Neuronal stem cell (in vitro differentiated cells): ENCODE data around the gene LLPH.
A peak's percentile ranks its signal among the peaks of the same experiment; 100 is the strongest.

Experiments used
- DNase-seq: peaks from one replicate; pipeline ENCODE4 v3.0.0-alpha.2; 2013; ENCODE audit warnings: low spot score
- H2AFZ ChIP-seq: one replicate; pipeline ENCODE4 v1.6.1; 2013; ENCODE audit warnings: mild to moderate bottlenecking, low read length, inconsistent platforms
- H2AK5ac ChIP-seq: 2 replicates; pipeline ENCODE4 v1.6.1; 2013; ENCODE audit warnings: low read depth, mild to moderate bottlenecking, inconsistent platforms, low read length, moderate library complexity, mixed read lengths
- H2BK120ac ChIP-seq: 2 replicates; pipeline ENCODE4 v1.6.1; 2013; ENCODE audit warnings: low read depth, mild to moderate bottlenecking, inconsistent platforms, low read length, moderate library complexity, mixed read lengths
- H2BK12ac ChIP-seq: one replicate; pipeline ENCODE4 v1.6.1; 2013; ENCODE audit warnings: low read length, inconsistent platforms
- H2BK15ac ChIP-seq: 2 replicates; pipeline ENCODE4 v1.6.1; 2013; ENCODE audit warnings: mild to moderate bottlenecking, low read length, inconsistent platforms, mixed read lengths
- H2BK5ac ChIP-seq: one replicate; pipeline ENCODE4 v1.6.1; 2013; ENCODE audit warnings: inconsistent platforms, mild to moderate bottlenecking, low read length, moderate library complexity
- H3K14ac ChIP-seq: one replicate; pipeline ENCODE4 v1.6.1; 2013; ENCODE audit warnings: low read length, inconsistent platforms
- H3K18ac ChIP-seq: 2 replicates; pipeline ENCODE4 v1.6.1; 2013; ENCODE audit warnings: low read length, inconsistent platforms
- H3K23ac ChIP-seq: 2 replicates; pipeline ENCODE4 v1.6.1; 2013; ENCODE audit warnings: low read depth, mild to moderate bottlenecking, mixed read lengths, low read length, inconsistent platforms; ENCODE audit not compliant: poor library complexity
- H3K27ac ChIP-seq: replicated peaks from 3 replicates; pipeline ENCODE4 v1.5.1; 2013; ENCODE audit warnings: low read length, inconsistent platforms
- H3K27me3 ChIP-seq, 3 experiments: 2 replicates each; pipeline ENCODE4 v1.6.1; 2013; ENCODE audit warnings: low read length in 3 of 3, mild to moderate bottlenecking in 2 of 3, inconsistent platforms in 1 of 3, low read depth in 1 of 3, mixed read lengths in 1 of 3, moderate library complexity in 1 of 3; ENCODE audit not compliant: control insufficient read depth in 3 of 3, insufficient read depth in 3 of 3
- H3K36me3 ChIP-seq, 2 donors: replicated peaks in 1 of 2; 2 replicates each; pipeline ENCODE4 v1.6.1; 2013; ENCODE audit warnings: low read length in 2 of 2; ENCODE audit not compliant: control insufficient read depth in 2 of 2, insufficient read depth in 2 of 2
- H3K4ac ChIP-seq: 2 replicates; pipeline ENCODE4 v1.6.1; 2013; ENCODE audit warnings: inconsistent platforms, mild to moderate bottlenecking, low read length, moderate library complexity
- H3K4me1 ChIP-seq, 2 donors: 1 replicate in 1 of 2; 2 replicates in 1 of 2; pipeline ENCODE4 v1.6.1; 2013; ENCODE audit warnings: low read length in 2 of 2, low read depth in 1 of 2; ENCODE audit not compliant: control insufficient read depth in 2 of 2, insufficient read depth in 1 of 2
- H3K4me2 ChIP-seq: one replicate; pipeline ENCODE4 v1.6.1; 2013; ENCODE audit warnings: mild to moderate bottlenecking, low read length, inconsistent platforms; ENCODE audit not compliant: insufficient read depth, poor library complexity, severe bottlenecking
- H3K4me3 ChIP-seq, 2 donors: 2 replicates each; pipeline ENCODE4 v1.5.1; 2013; ENCODE audit warnings: low read length in 2 of 2, mild to moderate bottlenecking in 2 of 2, inconsistent platforms in 1 of 2, moderate library complexity in 1 of 2
- H3K79me1 ChIP-seq: one replicate; pipeline ENCODE4 v1.6.1; 2013; ENCODE audit warnings: low read depth, mild to moderate bottlenecking, inconsistent platforms, low read length, moderate library complexity
- H3K9ac ChIP-seq: one replicate; pipeline ENCODE4 v1.6.1; 2013; ENCODE audit warnings: mild to moderate bottlenecking, low read depth, low read length, inconsistent platforms; ENCODE audit not compliant: poor library complexity
- H3K9me3 ChIP-seq, 2 donors: replicated peaks in 1 of 2; 2 replicates each; pipeline versions ENCODE3 to v1.6.1; 2013; ENCODE audit warnings: low read length in 2 of 2, mild to moderate bottlenecking in 2 of 2, inconsistent platforms in 1 of 2, low read depth in 1 of 2, mixed read lengths in 1 of 2, moderate library complexity in 1 of 2; ENCODE audit not compliant: control insufficient read depth in 2 of 2, insufficient read depth in 1 of 2
- H4K8ac ChIP-seq: one replicate; pipeline ENCODE4 v1.6.1; 2013; ENCODE audit warnings: low read depth, mild to moderate bottlenecking, inconsistent platforms, low read length, moderate library complexity
- H4K91ac ChIP-seq: one replicate; pipeline ENCODE4 v1.6.1; 2013; ENCODE audit warnings: low read length, low read depth, mild to moderate bottlenecking, inconsistent platforms; ENCODE audit not compliant: poor library complexity
- WGBS, 2 donors: extraction: QIAGEN DNeasy Blood & Tissue Kit; methylation state at CpG; one replicate each; pipeline ENCODE4 v1.1.7; 2013; ENCODE audit warnings: missing lambda C conversion rate in 2 of 2, mixed read lengths in 1 of 2; ENCODE audit not compliant: insufficient read length in 2 of 2, insufficient replicate concordance in 1 of 2; ENCODE audit errors: extremely low coverage in 2 of 2; 5-methylcytosine and 5-hydroxymethylcytosine counted together

LLPH gene

DNA sequence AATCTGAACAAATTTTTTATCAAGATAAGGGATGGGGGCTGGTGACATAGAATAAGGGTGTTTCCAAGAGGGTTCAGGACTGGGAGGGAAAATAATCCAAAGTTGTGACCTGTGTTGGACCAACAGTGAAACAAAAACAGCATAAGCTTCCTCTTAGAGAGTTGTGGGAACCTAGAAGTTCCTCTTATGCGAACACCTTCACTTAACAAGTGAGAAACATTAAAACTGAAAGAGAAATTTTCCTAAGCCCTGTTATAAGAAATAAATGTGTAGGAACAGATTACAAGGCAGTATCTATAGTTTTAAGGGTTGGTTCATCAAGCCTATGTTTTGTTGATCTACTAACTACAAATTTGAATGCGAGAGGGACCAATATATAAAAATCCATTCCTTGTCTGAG is 58.4 kb downstream of the LLPH start:
- Histone ChIP-seq H2AK5ac (no peak overlapping the region), H4K91ac (no peak overlapping the region), H3K79me1 (no peaks in the 10 kb centered on the region), H3K9ac (no peak overlapping the region), H3K9me3 (no peaks in the 10 kb centered on the region), H2BK12ac (no peak overlapping the region), H2BK5ac (no peak overlapping the region), H3K4me1 (no peaks in the 10 kb centered on the region), H4K8ac (no peak overlapping the region), H3K4me3 (no peak overlapping the region), H3K4me2 (no peak overlapping the region), H2AFZ (no peak overlapping the region), H3K18ac (no peak overlapping the region), H3K23ac (no peak overlapping the region), H2BK120ac (no peak overlapping the region), H3K36me3 (no peaks in the 10 kb centered on the region), H3K27ac (no peak overlapping the region), H3K14ac (no peak overlapping the region), H3K27me3 (peaks cover 0 to 4% (median 0%) of the 10 kb centered on the region in 3 experiments), H3K4ac (no peak overlapping the region), H2BK15ac (no peak overlapping the region)
- WGBS, 2 donors = no CpG with 5 or more reads among the region's 2 CpGs
- DNase-seq = no peak

GRCh38 chr12:66071549-66071948 is 59.0 kb downstream of the LLPH start:
- Histone ChIP-seq H3K18ac (no peak overlapping the region), H3K27me3 (peaks cover 0 to 4% (median 0%) of the 10 kb centered on the region in 3 experiments), H2AK5ac (no peak overlapping the region), H2BK12ac (no peak overlapping the region), H3K9ac (no peak overlapping the region), H2AFZ (no peak overlapping the region), H2BK15ac (no peak overlapping the region), H3K9me3 (no peaks in the 10 kb centered on the region), H3K4me2 (no peak overlapping the region), H4K8ac (no peak overlapping the region), H3K14ac (no peak overlapping the region), H3K4me1 (peaks cover 0 to 2% of the 10 kb centered on the region in 2 donors), H3K23ac (no peak overlapping the region), H3K27ac (no peak overlapping the region), H4K91ac (no peak overlapping the region), H3K79me1 (no peaks in the 10 kb centered on the region), H2BK120ac (no peak overlapping the region), H3K36me3 (no peaks in the 10 kb centered on the region), H3K4ac (no peak overlapping the region), H3K4me3 (no peak overlapping the region), H2BK5ac (no peak overlapping the region)
- DNase-seq = no peak
- WGBS, 2 donors = no CpG with 5 or more reads among the region's 1 CpG

DNA sequence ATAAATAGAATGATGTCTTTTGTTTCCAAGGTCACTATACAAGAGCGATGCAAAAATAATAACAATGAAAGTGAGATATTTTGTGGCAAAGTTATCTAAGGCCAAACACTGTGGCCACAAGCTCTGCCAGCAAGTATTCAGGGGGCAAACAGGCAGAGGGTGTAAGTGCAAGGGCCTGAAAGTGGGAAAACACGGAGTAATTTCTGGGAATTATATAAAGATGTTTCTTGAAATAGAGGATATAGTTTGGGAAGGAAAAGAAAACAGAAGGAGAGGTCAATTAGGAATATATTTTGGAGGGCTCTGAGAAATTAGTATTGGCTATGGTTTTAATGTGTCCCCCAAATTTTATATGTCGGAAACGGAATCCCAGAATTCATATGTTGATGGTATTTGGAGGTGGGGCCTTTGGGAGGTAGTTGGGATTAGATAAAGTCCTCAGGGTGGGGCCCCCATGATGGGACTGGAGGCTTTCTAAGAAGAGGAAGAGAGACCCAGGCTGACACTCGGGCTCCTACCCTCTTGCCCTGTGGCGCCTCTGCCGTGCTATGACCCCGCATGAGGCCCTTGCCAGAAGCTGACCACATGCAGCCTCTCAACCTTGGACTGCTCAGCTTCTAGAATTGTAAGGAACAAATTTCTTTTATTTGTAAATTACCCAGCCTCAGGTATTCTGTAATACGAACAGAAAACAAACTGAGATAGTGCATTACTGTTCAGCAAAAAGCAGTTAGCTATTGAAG is 60.0 kb downstream of the LLPH start:
- Histone ChIP-seq H2BK5ac (no peak overlapping the region), H3K14ac (no peak overlapping the region), H2BK12ac (no peak overlapping the region), H3K23ac (no peak overlapping the region), H3K18ac (peak overlapping the region; percentile 71), H3K4ac (no peak overlapping the region), H2BK15ac (no peak overlapping the region), H3K4me2 (no peak overlapping the region), H3K27ac (no peak overlapping the region), H2AK5ac (no peak overlapping the region), H4K91ac (no peak overlapping the region), H3K9me3 (no peaks in the 10 kb centered on the region), H3K79me1 (no peaks in the 10 kb centered on the region), H3K36me3 (no peaks in the 10 kb centered on the region), H3K9ac (no peak overlapping the region), H2BK120ac (no peak overlapping the region), H2AFZ (no peak overlapping the region), H3K27me3 (no peaks in the 10 kb centered on the region), H4K8ac (no peak overlapping the region), H3K4me3 (no peak overlapping the region), H3K4me1 (peaks cover 0 to 3% of the 10 kb centered on the region in 2 donors)
- no peak for DNase-seq
- WGBS, 2 donors = no CpG with 5 or more reads among the region's 9 CpGs

DNA sequence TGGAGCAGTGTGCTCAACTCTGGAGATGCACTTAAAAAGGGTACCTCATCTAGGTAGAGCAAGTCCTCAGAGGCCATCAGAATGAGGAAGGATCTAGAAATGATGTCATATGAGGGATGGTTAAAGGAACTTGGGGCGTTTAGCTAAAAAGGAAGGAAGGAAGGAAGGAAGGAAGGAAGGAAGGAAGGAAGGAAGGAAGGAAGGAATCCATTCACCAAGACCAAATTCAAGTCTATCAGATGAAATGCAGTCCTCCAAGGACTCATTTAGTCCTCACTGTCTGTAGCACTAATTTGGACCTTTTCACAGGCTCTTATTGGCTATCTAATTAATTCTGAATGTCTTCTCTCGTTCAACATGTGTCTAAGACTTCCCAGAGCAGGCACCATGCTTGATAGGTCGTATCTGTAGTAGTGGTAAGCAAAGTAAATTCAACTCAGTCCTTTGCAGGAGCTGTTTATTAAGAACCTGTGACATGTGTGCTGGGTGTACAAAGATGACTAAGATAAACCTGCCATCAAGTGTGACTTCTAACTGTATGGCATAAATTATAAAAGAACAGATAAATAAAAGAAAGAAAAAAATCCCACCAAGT is 63.5 kb downstream of the LLPH start:
- no peak overlapping the region for H2BK5ac ChIP-seq
- H3K9me3 ChIP-seq = no peaks in the 10 kb centered on the region
- H3K36me3 ChIP-seq = no peaks in the 10 kb centered on the region
- no peak overlapping the region for H3K23ac ChIP-seq
- no peak overlapping the region for H3K14ac ChIP-seq
- H3K27me3 ChIP-seq = no peaks in the 10 kb centered on the region
- H2AK5ac ChIP-seq = no peak overlapping the region
- no peak overlapping the region for H2BK15ac ChIP-seq
- no peak overlapping the region for H3K4ac ChIP-seq
- no peak overlapping the region for H4K8ac ChIP-seq
- no peak for DNase-seq
- whole genome bisulfite sequencing, 2 donors = no CpG with 5 or more reads among the region's 3 CpGs
- H3K4me1 ChIP-seq = peaks cover 0 to 4% of the 10 kb centered on the region in 2 donors
- H3K4me3 ChIP-seq = no peak overlapping the region
- H2BK120ac ChIP-seq = no peak overlapping the region
- no peak overlapping the region for H4K91ac ChIP-seq
- H3K9ac ChIP-seq = no peak overlapping the region
- H3K4me2 ChIP-seq = no peak overlapping the region
- H3K27ac ChIP-seq = no peak overlapping the region
- H3K18ac ChIP-seq = no peak overlapping the region
- no peaks in the 10 kb centered on the region for H3K79me1 ChIP-seq
- H2BK12ac ChIP-seq = no peak overlapping the region
- no peak overlapping the region for H2AFZ ChIP-seq
